GM18868 (cell line): Measurements from ENCODE around the gene TMEM238L.
A peak's percentile ranks its signal among the peaks of the same experiment; 100 is the strongest.
"Not testable (repeated sequence)": the region's sequence is repeated elsewhere in the genome, so short reads cannot be mapped to it uniquely, and the experiment has no call there.

Experiments
- ATAC-seq: cut with Tn5 transposase; IDR thresholded peaks from one replicate; pipeline ENCODE4 v1.9.1; 2021; ENCODE audit warnings: mild to moderate bottlenecking, moderate library complexity; ENCODE audit not compliant: unreplicated experiment

The TMEM238L gene, protein sequence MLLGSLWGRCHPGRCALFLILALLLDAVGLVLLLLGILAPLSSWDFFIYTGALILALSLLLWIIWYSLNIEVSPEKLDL

DNA sequence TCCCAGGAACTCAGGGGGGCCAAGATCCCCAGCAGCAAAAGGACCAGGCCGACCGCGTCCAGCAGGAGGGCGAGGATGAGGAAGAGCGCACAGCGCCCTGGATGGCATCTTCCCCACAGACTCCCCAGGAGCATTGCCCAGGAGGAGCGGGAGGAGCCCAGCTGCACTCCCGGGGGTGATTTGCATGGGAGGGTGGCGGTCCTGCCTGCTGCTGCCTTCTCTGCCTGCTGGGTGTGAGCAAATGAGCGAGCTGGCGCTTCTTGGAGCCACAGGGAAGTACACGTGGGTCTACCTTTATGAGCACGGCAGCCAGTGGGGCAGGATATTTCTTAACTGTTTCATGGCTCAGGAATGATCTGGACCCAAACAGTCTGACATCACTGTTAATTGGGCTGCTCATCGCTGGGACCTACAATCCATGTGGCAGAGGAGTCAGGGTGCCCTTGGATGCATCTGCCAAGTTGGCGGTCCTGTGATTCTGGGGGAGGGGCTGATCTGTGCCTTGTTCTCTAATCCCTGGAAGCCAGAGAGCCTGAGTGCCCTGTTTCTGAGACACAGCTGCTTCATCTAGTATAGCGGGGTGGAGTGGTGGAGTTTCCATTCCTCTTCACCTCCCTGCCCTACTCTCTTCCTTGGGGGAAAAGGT lies at the start of gene TMEM238L:
TMEM238L (minus strand) TSS at position 270 of the 646 bp plus-strand sequence; CDS start at position 134, 136 bp downstream.
- no peak for ATAC-seq

DNA sequence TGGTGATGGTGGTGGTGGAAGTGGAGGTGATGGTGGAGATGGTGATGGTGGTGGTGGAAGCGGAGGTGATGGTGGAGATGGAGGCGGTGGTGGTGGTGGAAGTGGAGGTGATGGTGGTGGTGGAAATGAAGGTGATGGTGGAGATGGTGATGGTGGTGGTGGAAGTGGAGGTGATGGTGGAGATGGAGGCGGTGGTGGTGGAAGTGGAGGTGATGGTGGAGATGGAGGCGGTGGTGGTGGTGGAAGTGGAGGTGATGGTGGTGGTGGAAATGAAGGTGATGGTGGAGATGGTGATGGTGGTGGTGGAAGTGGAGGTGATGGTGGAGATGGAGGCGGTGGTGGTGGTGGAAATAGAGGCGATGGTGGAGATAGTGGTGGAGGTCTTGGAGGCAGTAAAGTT lies 42.7 kb upstream of the TMEM238L start:
- not testable (repeated sequence) for ATAC-seq

DNA sequence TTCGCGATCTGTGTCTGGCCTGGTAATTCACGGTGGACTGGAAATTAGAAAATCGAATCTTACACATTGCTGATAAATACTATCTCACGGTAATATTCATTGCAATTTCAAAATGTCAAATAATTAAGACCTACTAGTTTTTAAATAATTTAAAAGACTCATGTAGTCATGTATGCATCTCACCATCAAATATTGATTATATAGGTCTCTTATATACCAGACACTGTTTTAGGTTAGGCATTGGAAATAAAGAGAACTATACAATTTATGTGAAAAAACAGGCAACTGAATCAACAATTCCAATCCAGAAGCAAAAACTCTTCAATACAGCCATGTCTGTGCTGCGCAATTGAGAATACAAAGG lies 41.5 kb upstream of the TMEM238L start:
- ATAC-seq: no peak

DNA sequence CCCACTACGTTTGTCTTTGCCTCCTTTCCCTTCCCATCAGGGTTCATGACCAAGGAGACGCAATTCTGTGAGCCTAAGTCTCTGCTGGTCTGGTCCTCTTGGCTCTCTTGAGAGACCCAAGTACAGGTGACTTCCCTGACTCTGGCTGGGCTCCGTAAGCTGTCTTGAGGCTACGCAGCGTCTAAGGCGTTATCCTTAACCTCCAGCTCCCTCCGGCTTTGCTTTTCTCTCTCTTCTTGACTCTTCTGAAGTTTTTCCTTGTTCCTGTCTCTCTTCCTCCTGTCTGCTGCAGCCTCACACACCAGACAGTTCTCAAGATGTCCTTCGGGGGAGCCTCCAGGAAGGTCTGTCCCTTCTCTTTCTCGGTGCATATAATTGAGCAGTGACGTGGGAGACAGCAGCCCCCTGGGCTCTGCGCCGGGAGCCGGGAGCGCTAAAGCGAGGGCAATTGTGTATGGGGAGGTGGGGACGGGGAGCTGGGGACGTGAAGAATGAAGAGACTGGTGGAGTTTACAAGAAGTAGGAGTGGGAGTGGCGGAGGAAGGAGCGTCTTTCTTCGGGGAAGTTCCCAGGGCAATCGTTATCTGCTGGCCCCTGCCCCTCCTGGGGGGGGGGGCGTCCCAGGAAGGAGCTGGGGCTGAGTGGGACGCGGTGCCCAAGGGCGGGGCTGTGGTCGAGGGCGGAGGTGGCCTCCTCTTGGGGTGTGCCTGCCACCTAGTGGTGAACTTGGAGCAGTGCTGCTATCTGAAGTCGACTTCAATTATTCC lies 40.9 kb upstream of the TMEM238L start:
- ATAC-seq: peak; percentile 88

DNA sequence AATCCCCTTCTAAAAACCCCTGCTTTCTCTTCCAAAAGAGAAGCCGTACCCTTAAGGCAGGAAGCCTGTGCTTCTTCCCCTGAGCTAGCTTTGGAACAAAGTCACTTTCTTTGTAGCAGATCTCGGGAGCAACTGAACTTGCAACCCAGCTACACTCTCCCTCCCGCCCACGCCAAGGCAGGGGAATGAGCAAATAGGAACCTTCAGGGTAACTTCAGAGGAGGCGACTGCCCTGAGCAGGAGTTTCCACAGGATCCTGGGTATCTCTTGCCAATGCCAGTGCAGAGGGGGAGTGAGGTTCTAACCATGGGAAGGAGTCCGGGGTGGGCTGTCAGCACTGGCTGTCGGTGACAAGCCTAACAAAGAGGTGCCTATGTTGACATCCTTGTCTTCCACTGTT lies 39.9 kb upstream of the TMEM238L start:
- no peak for ATAC-seq

DNA sequence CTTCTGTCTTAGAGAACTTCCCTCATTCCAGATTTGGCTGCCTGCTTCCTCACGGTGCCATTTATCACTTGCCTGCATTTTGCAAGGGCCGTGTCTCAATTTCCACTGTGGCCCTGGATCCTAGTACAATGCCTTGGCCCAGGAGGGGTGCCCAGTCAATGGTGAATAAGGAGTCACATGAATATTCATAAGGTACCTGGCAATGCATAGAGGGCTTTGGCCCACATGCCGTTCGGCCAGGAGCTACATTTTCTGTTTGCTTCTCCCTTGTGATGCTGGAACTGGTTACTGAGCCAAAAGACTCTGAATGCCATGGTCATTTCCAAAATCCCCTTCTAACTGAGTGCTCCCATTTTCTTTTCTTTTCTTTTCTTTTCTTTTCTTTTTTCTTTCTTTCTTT lies 38.8 kb upstream of the TMEM238L start:
- ATAC-seq: no peak

DNA sequence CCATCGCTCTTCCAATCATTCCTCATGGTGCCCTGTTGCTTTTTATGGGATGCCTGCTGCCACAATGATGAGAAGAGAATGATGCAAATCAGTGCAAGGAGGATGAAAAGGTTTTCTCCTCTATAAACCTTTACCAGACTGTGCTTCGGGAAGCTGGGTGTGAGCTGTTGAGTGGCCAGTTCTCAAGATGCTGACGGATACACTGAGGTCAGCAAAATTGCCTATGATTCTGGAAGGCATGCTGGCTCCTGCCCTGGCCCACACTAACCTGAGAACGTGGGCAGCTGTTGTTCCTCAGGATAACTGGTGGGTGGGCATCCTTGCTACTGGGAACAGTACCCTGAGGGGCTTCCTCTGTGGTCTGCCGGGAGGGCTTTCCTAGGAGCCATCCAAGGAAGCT lies 34.8 kb upstream of the TMEM238L start:
- ATAC-seq: no peak

DNA sequence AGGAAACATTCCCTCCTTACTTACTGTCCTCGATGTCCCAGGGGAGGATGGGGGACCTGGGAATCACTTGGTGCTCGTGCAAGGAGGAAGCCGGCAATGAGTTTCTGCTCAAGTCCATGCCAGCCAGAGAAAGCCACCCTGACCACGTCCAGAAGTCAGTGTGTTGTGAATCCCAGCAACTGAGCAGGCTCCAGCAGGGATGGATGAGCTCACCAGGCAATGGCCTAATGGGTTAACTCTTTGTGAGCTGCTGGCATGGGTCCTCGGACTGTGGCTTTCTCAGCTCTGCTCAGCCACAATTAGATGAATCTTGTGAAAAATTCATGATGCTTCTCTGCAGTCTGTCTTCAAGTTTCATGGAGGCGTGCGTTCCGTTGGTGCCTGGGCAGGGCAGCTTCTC lies 34.0 kb upstream of the TMEM238L start, which contains the start of gene PIRT:
PIRT (minus strand) TSS at position 167 of the 400 bp plus-strand sequence. CDS start 12,442 bp downstream, outside the sequence.
- no peak for ATAC-seq

DNA sequence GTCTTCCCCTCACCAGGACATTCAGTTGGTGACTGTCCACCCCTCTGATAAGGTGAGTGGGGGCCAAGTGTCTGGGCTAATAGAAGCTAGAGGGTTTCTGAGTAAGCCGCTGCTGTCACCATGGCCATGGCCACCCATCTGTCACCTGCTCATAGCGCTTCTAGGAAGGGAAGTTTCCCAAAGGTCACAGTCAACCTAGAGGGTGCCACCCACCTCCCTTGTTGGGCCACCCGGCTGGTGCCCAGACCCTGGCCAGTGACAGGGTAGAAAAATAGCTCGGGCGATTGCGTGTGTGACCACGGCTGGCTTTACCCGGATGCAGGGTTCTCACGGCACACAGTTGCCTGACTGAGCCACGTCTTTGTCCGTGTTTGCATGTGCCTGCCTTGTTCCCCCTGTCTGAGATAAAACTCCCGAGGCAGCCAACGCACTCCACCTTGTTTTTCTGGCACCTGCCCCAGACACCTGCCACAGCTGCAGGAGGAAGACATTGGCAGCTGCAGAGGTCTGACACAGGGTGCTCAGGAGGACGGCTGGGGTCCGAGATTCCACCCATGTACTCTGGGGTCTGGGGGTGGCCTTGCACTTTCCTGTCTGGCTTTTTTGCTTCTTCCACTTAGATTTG lies 33.2 kb upstream of the TMEM238L start:
- ATAC-seq: no peak

DNA sequence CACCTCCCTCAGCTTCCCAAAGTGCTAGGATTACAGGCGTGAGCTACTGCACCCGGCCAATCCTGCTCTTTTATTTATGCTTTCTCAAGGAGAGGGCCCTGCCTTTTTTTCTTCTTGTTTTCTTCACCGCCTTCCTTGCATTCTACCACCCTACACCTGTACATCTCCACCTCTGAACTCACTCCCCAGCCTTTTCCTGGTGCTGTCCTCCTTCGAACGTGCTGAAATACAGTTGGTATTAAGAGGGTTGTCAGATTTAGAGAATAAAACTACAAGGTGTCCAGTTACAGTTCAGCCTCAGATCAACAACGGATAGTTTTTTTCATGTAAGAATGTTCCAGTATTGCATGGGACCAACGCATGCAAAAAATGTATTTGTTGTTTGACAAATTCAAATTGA lies 32.2 kb upstream of the TMEM238L start:
- no peak for ATAC-seq

DNA sequence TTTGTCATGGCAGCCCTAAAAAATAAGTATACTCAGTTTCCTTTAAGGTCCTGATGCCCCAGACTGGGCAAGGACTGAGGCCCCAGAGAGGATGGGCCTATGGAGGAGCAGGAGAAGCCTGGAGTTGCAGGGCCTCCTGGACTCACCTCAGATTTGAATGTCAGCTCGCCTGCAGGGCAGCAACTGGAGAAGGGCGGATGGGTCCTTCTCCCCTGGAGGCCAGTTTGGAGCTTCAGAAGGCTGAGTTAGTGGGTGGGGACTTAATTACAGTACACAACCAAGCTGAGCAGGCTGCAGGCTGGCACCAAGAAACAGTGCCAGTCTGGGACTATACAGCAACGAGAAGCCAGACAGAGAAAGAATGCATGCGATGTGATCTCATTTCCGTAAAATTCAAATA lies 27.8 kb upstream of the TMEM238L start:
- no peak for ATAC-seq

DNA sequence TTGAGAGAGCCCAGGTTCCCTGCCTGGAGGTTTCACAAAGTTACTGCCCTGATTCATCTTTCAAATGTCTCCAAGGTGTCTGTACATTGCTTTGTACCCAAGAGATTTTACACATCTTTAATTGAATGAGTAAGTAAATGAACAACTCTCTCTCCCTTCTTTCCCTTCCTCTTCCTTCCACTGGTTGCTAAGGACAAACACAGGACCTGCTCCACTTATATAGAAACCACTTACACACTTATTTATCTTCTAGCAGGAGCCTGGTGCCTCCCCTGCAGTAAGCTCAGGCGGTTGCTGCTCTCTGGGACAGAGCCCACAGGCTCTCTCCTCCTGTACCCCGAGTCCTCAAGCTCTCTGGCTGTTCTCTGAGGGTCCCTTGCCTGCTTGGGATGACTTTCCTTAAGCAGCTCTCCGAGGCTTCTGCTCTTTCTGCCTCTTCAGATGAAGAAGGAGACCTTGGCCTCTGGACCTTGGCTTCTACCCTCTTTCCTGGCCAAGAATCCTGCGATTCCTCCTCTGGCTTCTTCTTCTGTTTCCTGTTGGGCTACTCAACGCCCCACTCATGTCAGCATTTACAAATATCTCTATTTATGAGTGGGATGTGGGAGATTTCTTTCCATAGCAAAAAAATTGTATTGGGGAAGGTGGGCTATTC lies 24.1 kb upstream of the TMEM238L start:
- ATAC-seq: no peak

DNA sequence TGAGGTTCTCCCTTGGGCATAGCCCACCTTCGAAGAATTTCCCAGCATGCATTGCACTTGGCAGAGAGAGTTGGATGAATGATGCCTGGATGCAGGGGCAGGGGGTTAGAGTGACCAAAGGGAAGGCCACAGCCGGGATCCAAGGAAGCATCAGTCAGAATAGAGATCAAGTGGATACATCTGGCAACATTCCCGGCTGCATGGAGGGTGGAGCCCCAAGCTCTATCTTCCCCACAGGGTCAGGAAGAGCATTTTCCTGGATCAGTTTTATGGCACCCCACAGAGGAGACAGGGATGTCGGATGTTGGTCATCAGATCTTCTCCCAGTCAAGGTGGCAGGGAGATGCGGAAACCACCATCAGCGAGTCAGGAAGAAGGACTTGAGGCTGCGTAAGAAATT lies 21.0 kb upstream of the TMEM238L start:
- ATAC-seq: no peak

DNA sequence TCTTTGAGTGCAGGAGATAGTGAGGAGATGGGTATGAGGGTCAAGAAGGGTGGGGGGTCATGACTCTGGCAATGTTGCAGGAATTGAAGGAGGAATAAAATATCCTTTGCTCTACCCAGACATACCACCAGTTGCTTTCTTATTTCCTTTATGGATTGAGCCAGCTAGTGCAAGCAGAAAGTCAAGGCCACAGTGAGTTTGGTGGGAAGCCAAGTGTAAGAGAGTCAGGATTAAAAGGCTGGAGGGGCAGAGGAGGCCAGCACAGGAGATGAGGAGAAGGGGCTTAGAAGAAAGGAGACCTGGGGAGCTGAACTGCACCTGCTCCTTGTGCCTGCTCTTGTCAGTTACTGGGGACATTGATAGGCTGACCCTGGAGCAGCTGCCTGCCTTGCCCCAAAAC lies 17.9 kb upstream of the TMEM238L start:
- no peak for ATAC-seq

DNA sequence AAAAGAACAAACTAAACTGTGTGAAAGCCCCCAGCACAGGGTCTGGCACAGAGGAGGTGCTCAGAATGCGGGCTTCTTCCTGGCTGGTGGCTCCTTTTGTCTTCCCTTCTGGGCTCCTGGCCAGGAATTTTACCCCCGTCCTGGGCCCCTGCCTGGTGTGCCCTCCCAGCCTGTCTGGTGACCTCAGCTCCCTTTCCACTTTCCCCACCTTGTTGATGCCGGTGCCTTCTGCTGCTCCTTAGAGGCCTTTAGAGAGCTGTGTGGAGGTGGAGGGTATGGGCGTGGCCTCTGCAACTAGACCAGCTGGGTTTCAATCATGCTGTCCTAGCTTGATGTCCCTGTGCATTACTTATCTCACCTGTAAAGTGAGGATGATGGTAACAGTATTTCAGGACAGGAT lies 17.2 kb upstream of the TMEM238L start:
- no peak for ATAC-seq

DNA sequence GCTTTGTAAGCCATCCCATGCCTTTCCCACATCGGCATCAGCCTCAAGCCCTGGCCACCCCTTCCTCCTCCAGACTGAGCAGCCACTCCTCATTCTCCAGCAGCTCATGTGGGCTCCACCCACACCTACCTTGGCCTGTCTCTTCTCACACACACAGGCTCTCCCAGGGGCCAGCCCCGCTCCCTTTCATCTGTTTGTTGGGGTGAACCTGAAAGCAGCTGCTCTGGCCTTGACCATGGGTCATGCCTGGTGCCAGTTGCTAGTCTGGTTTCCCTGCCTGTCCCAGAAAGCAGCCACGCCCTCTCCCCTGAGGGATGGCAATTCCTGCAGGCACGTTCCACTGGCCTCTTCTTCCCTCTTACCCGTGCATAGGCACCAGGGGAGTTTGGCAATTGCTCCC lies 11.4 kb upstream of the TMEM238L start:
- ATAC-seq: no peak

DNA sequence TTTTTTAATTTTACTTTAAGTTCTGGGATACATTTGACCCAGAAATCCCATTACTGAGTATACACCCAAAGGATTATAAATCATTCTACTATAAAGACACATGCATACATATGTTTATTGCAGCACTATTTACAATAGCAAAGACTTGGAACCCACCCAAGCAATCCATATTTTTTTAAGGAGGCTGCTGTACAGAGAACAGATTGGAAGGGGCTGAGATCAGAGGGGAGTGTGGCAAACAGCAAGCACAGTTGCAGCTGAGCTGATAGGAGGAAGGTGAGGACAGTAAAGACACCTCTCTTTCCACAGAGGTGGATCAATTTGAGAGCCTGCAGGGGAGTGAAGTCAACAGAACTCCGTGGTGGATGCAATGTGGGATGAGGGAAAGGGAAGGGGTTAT lies 10.2 kb upstream of the TMEM238L start:
- ATAC-seq: no peak

DNA sequence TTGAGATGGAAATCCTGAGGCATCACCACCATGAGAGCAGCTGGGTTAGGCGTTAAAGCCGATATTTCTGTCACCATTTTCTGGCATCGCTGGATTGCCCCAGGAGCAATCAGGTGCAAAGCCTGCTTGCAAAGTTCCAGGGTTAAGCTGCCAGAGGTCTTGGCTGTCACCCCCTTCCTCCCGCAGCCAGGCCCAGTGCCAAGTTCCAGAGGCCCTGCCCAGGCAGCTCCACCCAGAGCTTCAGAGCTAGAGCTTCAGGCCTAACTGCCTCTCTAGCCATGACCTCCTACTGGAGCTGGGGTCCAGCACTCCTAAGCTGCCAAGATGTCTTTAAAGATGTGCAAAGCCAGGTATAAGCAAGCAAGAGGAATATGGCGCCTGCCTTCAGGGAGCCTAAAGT lies 8.8 kb upstream of the TMEM238L start:
- ATAC-seq: no peak

DNA sequence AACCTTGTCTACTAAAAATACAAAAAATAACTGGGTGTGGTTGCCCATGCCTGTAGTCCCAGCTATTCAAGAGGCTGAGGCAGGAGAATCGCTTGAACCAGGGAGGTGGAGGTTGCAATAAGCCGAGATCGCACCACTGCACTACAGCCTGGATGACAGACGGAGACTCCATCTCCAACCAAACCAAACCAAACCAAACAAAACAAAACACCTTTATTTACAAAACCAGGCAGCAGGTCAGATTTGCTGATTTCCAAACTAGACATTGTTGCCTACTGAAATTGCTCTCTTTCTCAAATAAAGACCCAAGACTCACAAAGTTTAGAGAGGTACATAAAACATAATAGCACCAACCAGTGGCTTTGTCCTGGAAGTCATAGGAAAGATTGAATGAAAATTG lies 5.7 kb upstream of the TMEM238L start:
- no peak for ATAC-seq

DNA sequence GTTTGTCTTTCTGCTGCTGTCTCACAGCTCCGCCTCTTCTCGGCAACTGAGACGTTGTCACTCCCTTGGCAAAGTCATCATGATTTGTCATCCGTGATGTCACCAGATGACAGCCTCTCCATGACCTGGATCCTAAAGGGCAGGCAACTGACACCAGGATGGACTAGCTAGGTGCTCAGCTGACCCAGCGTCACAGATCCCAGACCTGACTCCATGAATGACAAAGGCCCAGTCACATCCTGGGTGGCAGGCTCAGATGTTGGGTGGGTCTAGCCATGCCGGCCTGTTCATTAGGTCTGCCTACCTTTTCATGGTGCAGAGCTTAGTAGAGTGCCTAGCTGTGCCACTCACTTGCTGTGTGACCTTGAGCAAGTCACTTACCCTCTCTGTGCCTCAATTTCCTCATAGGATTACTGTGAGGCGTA lies 3.8 kb upstream of the TMEM238L start:
- ATAC-seq: no peak

DNA sequence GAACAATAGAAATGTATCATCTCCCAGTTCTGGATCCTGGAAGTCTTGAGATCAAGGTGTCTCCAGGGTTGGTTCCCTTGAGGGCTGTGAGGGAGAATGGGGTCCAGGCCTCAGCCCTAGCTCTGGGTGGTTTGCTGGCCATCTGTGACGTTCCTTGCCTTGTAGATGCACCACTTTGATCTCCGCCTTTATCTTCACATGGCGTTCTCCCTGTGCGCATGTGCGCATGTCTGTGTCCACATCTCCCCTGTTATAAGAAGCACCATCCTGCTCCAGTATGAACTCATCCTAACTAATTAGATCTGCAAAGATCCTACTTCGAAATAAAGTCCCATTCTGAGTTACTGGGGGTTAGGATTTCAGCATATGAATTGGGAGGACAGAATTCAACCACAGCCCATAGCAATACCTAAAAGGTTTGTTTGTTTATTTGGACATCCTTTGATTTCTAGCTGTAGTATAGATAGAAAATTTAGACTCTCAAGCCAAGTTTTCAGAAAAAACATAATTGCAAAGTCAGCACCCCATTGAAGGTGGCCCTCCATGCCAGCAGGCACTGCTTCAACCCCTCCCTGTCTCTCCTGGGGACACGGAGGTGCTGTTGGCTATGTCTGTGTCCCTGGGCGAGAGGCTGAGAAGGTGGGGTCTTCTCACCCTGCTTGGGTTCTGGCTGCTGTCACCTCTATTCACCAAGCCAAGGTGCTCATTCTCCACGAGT lies 2.8 kb upstream of the TMEM238L start:
- no peak for ATAC-seq
